Measurements from ENCODE around the gene MXD3.

DNA sequence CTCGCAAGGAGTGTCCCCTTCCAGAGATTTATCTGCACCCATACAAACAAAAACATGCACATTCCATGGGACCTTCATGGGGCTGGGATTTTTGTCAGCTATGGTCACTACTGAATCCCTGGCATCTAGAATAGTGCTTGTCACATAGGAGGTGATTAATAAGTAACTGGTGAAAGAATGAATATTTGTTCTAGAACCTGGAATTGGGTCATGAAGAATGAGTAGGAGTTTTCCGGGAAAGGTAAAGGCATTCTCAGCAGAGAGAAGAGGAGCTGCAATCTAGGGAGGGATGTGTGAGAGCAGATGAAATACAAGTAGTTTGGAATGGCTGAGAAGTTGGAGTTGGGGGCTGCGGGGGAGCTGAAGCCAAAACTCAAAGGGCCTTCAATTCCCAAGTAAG, 42.6 kb upstream of the MXD3 start:
- TF ChIP-seq CTCF (conservative IDR thresholded peaks at IDR 0.05) (no peak), EZH2 (IDR thresholded peaks at IDR 0.05; ENCODE audit: low read depth) (no peak)

All from PC-9 (cell line).